A549 (cell line): ENCODE data around the gene ZBTB43. TPM values are rescaled to one million over a fixed set of nuclear protein-coding genes. Genes with fewer than 3 reads are reported as not detected.

Experiments used
- ATAC-seq, 2 experiments: fragments of 200-7000 bp in 1 of 2; fragments of >200 bp in 1 of 2; cut with Nextera tagmentation in 1 of 2; cut with Tn5 transposase in 1 of 2; 3 replicates each; pipeline versions ENCODE4 v1.8.0 to v1.9.1; 2018 to 2020; ENCODE audit warnings: mild to moderate bottlenecking in 1 of 2, moderate library complexity in 1 of 2
- CTCF ChIA-PET: fragments of 300-600 bp; sonication (Branson Sonifier 250); formaldehyde crosslinking; extraction: SDS; loops from one replicate; lab custom pipeline; 2021; ENCODE audit warnings: antibody characterized with exemption, inconsistent platforms; lab: Yijun Ruan, JAX
- POLR2A ChIA-PET: fragments of 350-600 bp; formaldehyde crosslinking; extraction: SDS; loops from one replicate; lab custom pipeline; 2021; ENCODE audit warnings: antibody characterized with exemption, inconsistent platforms; lab: Yijun Ruan, JAX
- DNase-seq, 2 experiments: peaks; one replicate each; pipeline versions ENCODE4 v3.0.0 to v3.0.0-alpha.2; 2011 to 2016; ENCODE audit warnings: low read depth in 1 of 2, low spot score in 1 of 2
- FAIRE-seq: peaks from 2 replicates; lab custom pipeline; 2011; peaks lifted over from hg19 to GRCh38; lab: Jason Lieb, UNC
- H3K27ac ChIP-seq, 2 experiments: fragments of >200 bp; sonication (Bioruptor Twin); formaldehyde crosslinking; 3 replicates each; pipeline ENCODE4 v1.5.1; 2016 to 2017
- H3K4me1 ChIP-seq: fragments of >200 bp; sonication (Bioruptor Twin); formaldehyde crosslinking; 3 replicates; pipeline ENCODE4 v1.6.1; 2016
- H3K4me2 ChIP-seq: fragments of >200 bp; sonication (Bioruptor Twin); formaldehyde crosslinking; 3 replicates; pipeline ENCODE4 v1.6.1; 2016
- H3K4me3 ChIP-seq: fragments of >200 bp; sonication (Bioruptor Twin); formaldehyde crosslinking; 3 replicates; pipeline ENCODE4 v1.5.1; 2016
- H3K9me3 ChIP-seq: fragments of >200 bp; sonication (Bioruptor Twin); formaldehyde crosslinking; 3 replicates; pipeline ENCODE4 v1.6.1; 2016
- BHLHE40 ChIP-seq: IDR thresholded peaks from 2 replicates; pipeline ENCODE4 v1.6.1; 2012; ENCODE audit warnings: low read depth, low read length, inconsistent platforms
- E2F6 ChIP-seq: IDR thresholded peaks from 2 replicates; pipeline ENCODE4 v1.6.1; 2012; ENCODE audit warnings: low read depth, borderline replicate concordance
- EP300 ChIP-seq, 2 experiments: fragments of >200 bp; sonication (Bioruptor Twin); formaldehyde crosslinking; IDR thresholded peaks; 2 replicates in 1 of 2; 3 replicates in 1 of 2; pipeline ENCODE4 v1.6.1; 2016 to 2017
- FOSB ChIP-seq: fragments of 250-450 bp; sonication (Bioruptor Pico); IDR thresholded peaks from 2 replicates; pipeline ENCODE4 v1.5.0; 2020; ENCODE audit warnings: mild to moderate bottlenecking, moderate library complexity
- FOXS1 ChIP-seq: fragments of 250-450 bp; sonication (Bioruptor Pico); IDR thresholded peaks from 2 replicates; pipeline ENCODE4 v1.5.0; 2020; ENCODE audit warnings: mild to moderate bottlenecking, moderate library complexity
- HMGXB4 ChIP-seq: fragments of 250-450 bp; sonication (Bioruptor Pico); IDR thresholded peaks from 2 replicates; pipeline ENCODE4 v1.5.0; 2021; ENCODE audit warnings: mild to moderate bottlenecking, moderate library complexity, borderline replicate concordance
- KDM1A ChIP-seq: fragments of 200-600 bp; sonication (generic); IDR thresholded peaks from 2 replicates; pipeline ENCODE4 v1.6.1; 2016; ENCODE audit warnings: low read depth, mild to moderate bottlenecking
- KDM5A ChIP-seq: fragments of 200-600 bp; sonication (generic); IDR thresholded peaks from 2 replicates; pipeline ENCODE4 v1.6.1; 2016; ENCODE audit warnings: antibody characterized with exemption, mild to moderate bottlenecking
- MAFK ChIP-seq: fragments of 450-650 bp; IDR thresholded peaks from 2 replicates; pipeline ENCODE4 v1.6.1; 2014; ENCODE audit not compliant: partially characterized antibody
- NPAS2 ChIP-seq: fragments of 250-450 bp; sonication (Bioruptor Pico); IDR thresholded peaks from 2 replicates; pipeline ENCODE4 v1.8.0; 2022; ENCODE audit warnings: mild to moderate bottlenecking, moderate library complexity, borderline replicate concordance
- POLR2AphosphoS2 ChIP-seq: conservative IDR thresholded peaks from 2 replicates; pipeline ENCODE4 v1.6.1; 2012; ENCODE audit warnings: low read length, improper control_type of control experiment, inconsistent platforms
- RAD21 ChIP-seq, 2 experiments: fragments of >200 bp in 1 of 2; sonication (Bioruptor Twin) in 1 of 2; formaldehyde crosslinking in 1 of 2; IDR thresholded peaks in 1 of 2; conservative IDR thresholded peaks in 1 of 2; 2 replicates in 1 of 2; 3 replicates in 1 of 2; pipeline ENCODE4 v1.6.1; 2012 to 2018; ENCODE audit warnings: inconsistent platforms in 1 of 2
- RARB ChIP-seq: fragments of 250-450 bp; sonication (Bioruptor Pico); IDR thresholded peaks from 2 replicates; pipeline ENCODE4 v1.8.0; 2021; ENCODE audit warnings: mild to moderate bottlenecking, moderate library complexity
- RCOR1 ChIP-seq: fragments of 150-350 bp; IDR thresholded peaks from 2 replicates; pipeline ENCODE4 v1.6.1; 2014; ENCODE audit warnings: antibody characterized with exemption, low read length, low read depth
- REST ChIP-seq: fragments of 200-600 bp; sonication (generic); IDR thresholded peaks from 2 replicates; pipeline ENCODE4 v1.6.1; 2016; ENCODE audit warnings: antibody characterized with exemption, mild to moderate bottlenecking, moderate library complexity
- RNF2 ChIP-seq: fragments of 200-600 bp; sonication (generic); IDR thresholded peaks from 2 replicates; pipeline ENCODE4 v1.6.1; 2016; ENCODE audit warnings: low read depth, mild to moderate bottlenecking, antibody characterized with exemption, moderate library complexity, borderline replicate concordance
- SMC3 ChIP-seq: fragments of >200 bp; sonication (Bioruptor Twin); formaldehyde crosslinking; IDR thresholded peaks from 3 replicates; pipeline ENCODE4 v1.6.1; 2018; ENCODE audit warnings: inconsistent platforms
- TFCP2L1 ChIP-seq: fragments of 250-450 bp; sonication (Bioruptor Pico); IDR thresholded peaks from 2 replicates; pipeline ENCODE4 v1.5.0; 2021; ENCODE audit warnings: mild to moderate bottlenecking
- USF2 ChIP-seq: fragments of 450-650 bp; IDR thresholded peaks from 2 replicates; pipeline ENCODE4 v1.6.1; 2014; ENCODE audit warnings: antibody characterized with exemption
- ZC3H11A ChIP-seq: fragments of 450-650 bp; IDR thresholded peaks from 2 replicates; pipeline ENCODE4 v1.6.1; 2014; ENCODE audit warnings: antibody characterized with exemption, mild to moderate bottlenecking
- ZNF302 ChIP-seq: fragments of 250-450 bp; sonication (Bioruptor Pico); IDR thresholded peaks from 2 replicates; pipeline ENCODE4 v1.9.0; 2021; ENCODE audit warnings: inconsistent platforms, mild to moderate bottlenecking, moderate library complexity
- WGBS: methylation state at CpG from one replicate; pipeline ENCODE4 v1.1.6; 2017; ENCODE audit errors: missing lambda C conversion rate; 5-methylcytosine and 5-hydroxymethylcytosine counted together
- polyA plus RNA-seq, 4 experiments: library from polyadenylated mRNA; depleted of rRNA in 3 of 4; stranded (reverse); fragments of >200 nt; fragmentation: RNase III in 1 of 4; extraction: RNeasy Plus Mini Kit Qiagen cat#74134 plus additional on column Dnase treatment in 1 of 4; gene quantifications; 2 replicates in 3 of 4; 3 replicates in 1 of 4; pipeline ENCODE4 v1.2.3, GENCODE V29; 2011 to 2017

ZBTB43 gene
- polyA plus RNA-seq, 2 of the 4 experiments (the other 2 are of a cell fraction) = 7.7 to 11.7 TPM

GRCh38 chr9:126853667-126854066, 48.8 kb downstream of the ZBTB43 start:
- no peak for DNase-seq
- ChIA-PET POLR2A (no interaction called here), CTCF (interaction anchor here (0.7 kb wide), 1 partner anchor 37 kb away, joined by 3 read pairs; no protein-coding TSS in a partner anchor)
- WGBS = 59% methylated on average over 5 of the region's 5 CpGs
- TF ChIP-seq EP300 (IDR thresholded peaks at IDR 0.05) (no peak), NPAS2 (CRISPR knock-in tag) (no peak), MAFK (no peak), POLR2AphosphoS2 (no peak)
- TF ChIP-seq, all 56 proteins: peak for 0
- H3K4me1 ChIP-seq = peaks cover 18% of the 10 kb centered on the region
- FAIRE-seq (no peak), ATAC-seq (no peak; a peak in 1 of 6 replicates)
- peak overlapping the region; percentile 22 to 26; a peak in 1 of 6 replicates for H3K27ac ChIP-seq
- H3K4me3 ChIP-seq = no peak overlapping the region
- no peak overlapping the region for H3K4me2 ChIP-seq
- H3K9me3 ChIP-seq = no peaks in the 10 kb centered on the region

- Histone ChIP-seq H3K4me1 (peaks cover 18% of the 10 kb centered on the region), H3K4me2 (no peak overlapping the region), H3K27ac (peak overlapping the region in 1 of 2 experiments; percentile 38; a peak in 1 of 6 replicates), H3K4me3 (no peak overlapping the region), H3K9me3 (no peaks in the 10 kb centered on the region)
- POLR2A ChIA-PET = interaction anchor here (1.0 kb wide), 1 partner anchor 11 kb away, joined by 3 read pairs; no protein-coding TSS in a partner anchor
- FAIRE-seq = no peak
- CTCF ChIA-PET = interaction anchor here (1.4 kb wide), 1 partner anchor 8 kb away, joined by 3 read pairs; no protein-coding TSS in a partner anchor
- DNase-seq = no peak
- WGBS = 90% methylated on average over 7 of the region's 7 CpGs
- ATAC-seq = no peak
- TF ChIP-seq REST (no peak), NPAS2 (CRISPR knock-in tag) (no peak), TFCP2L1 (CRISPR knock-in tag) (no peak)
Measured at GRCh38 chr9:126854734-126855133, 49.9 kb downstream of the ZBTB43 start.

DNA sequence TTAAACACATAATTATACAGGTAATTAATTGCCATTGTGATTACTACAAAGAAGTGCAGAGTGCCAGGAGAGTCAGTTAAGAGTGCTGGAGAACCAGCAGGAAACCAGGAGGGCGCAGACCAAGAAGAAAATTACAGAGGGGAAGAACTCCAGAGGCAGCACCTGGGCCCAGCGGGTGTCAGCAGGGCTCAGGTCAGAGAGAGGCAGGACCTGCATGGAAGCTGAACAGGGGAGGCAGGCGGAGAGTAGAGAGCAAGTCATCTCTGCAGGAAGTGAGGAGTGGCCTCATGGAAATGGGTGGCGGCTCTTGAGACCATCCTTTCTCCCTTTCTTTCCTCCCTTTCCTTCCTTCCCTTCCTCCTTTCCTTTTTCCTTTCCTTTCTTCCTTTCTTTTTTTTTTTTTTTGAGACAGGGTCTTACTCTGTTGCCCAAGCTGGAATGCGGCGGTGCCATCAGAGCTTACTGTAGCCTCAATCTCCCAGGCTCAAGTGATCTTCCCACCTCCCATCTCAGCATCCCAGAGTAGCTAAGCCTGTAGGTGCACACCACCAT, 51.6 kb downstream of the ZBTB43 start:
- ChIA-PET POLR2A (no interaction called here), CTCF (interaction anchor here (5.1 kb wide), 1 partner anchor 13 kb away, joined by 28 read pairs; no protein-coding TSS in a partner anchor)
- H3K4me3 ChIP-seq = no peak overlapping the region
- FAIRE-seq (no peak), ATAC-seq (no peak), DNase-seq (no peak)
- no peak overlapping the region for H3K27ac ChIP-seq
- TF ChIP-seq TFCP2L1 (CRISPR knock-in tag) (no peak), RNF2 (no peak), RCOR1 (no peak), ZNF302 (no peak), SMC3 (no peak), E2F6 (no peak), KDM5A (no peak)
- WGBS = 89% methylated on average over 6 of the region's 6 CpGs
- H3K4me2 ChIP-seq = no peak overlapping the region
- no peaks in the 10 kb centered on the region for H3K9me3 ChIP-seq
- H3K4me1 ChIP-seq = peaks cover 18% of the 10 kb centered on the region

GRCh38 chr9:126857261-126857960, 52.6 kb downstream of the ZBTB43 start:
- H3K9me3 ChIP-seq = no peaks in the 10 kb centered on the region
- FAIRE-seq = no peak
- whole genome bisulfite sequencing = 80% methylated on average over 8 of the region's 8 CpGs
- peaks cover 28% of the 10 kb centered on the region for H3K4me1 ChIP-seq
- H3K27ac ChIP-seq = no peak overlapping the region
- no peak overlapping the region for H3K4me3 ChIP-seq
- ChIA-PET POLR2A (interaction anchor here (0.6 kb wide), 2 partner anchors 32 to 1470 kb away, joined by 3 to 5 read pairs; no protein-coding TSS in a partner anchor), CTCF (interaction anchor here (0.9 to 5.1 kb wide), 3 partner anchors 10 to 25 kb away, joined by 3 to 28 read pairs (median 11); no protein-coding TSS in a partner anchor)
- H3K4me2 ChIP-seq = no peak overlapping the region
- DNase-seq = no peak
- no peak for ATAC-seq
- TF ChIP-seq SMC3 = no peak
- TF ChIP-seq RARB (CRISPR knock-in tag) = no peak
- TF ChIP-seq BHLHE40 = no peak
- no peak for TF ChIP-seq USF2
- TF ChIP-seq EP300 (IDR thresholded peaks at IDR 0.05) = no peak
- TF ChIP-seq ZC3H11A = no peak
- no peak for TF ChIP-seq RAD21 (conservative IDR thresholded peaks at IDR 0.05 in 1 of 2, IDR thresholded peaks at IDR 0.05 in 1 of 2)
- no peak for TF ChIP-seq FOXS1 (CRISPR knock-in tag)
- no peak for TF ChIP-seq HMGXB4 (CRISPR knock-in tag)
- no peak for TF ChIP-seq KDM1A
- TF ChIP-seq FOSB (CRISPR knock-in tag) = no peak
- no peak for TF ChIP-seq TFCP2L1 (CRISPR knock-in tag)
